Measurements from ENCODE around the gene CALCOCO1. TPM values are rescaled to one million over a fixed set of nuclear protein-coding genes. Genes with fewer than 3 reads are reported as not detected.
A peak's percentile ranks its signal among the peaks of the same experiment; 100 is the strongest.

CALCOCO1 gene
- total RNA-seq, 2 donors from 2014 or later = 60.1 to 71.3 TPM

GRCh38 chr12:53736592-53736991 is 9.3 kb upstream of the CALCOCO1 start:
- Mint-ChIP-seq H3K4me1 (ENCODE audit: low read depth) (peaks cover 20% of the 10 kb centered on the region), H3K4me3 (no peak overlapping the region)

GRCh38 chr12:53735556-53735955 is 8.3 kb upstream of the CALCOCO1 start:
- ATAC-seq (replicated peaks in 1 of 2) = no peak
- Mint-ChIP-seq H3K27me3 (ENCODE audit: low read depth) (no peaks in the 10 kb centered on the region), H3K4me1 (ENCODE audit: low read depth) (peaks cover 20% of the 10 kb centered on the region), H3K27ac (no peak overlapping the region), H3K4me3 (no peak overlapping the region), H3K36me3 (ENCODE audit: insufficient read depth in 2 of 2) (no peaks in the 10 kb centered on the region), H3K9me3 (no peaks in the 10 kb centered on the region)
- DNase-seq = no peak

More at GRCh38 chr12:53736592-53736991, 9.3 kb upstream of the CALCOCO1 start:
- H3K36me3 Mint-ChIP-seq (ENCODE audit: insufficient read depth in 2 of 2) = no peaks in the 10 kb centered on the region
- DNase-seq (no peak), ATAC-seq (replicated peaks in 1 of 2) (no peak)
- no peak overlapping the region for H3K27ac Mint-ChIP-seq
- H3K27me3 Mint-ChIP-seq (ENCODE audit: low read depth) = no peaks in the 10 kb centered on the region
- no peaks in the 10 kb centered on the region for H3K9me3 Mint-ChIP-seq

- Mint-ChIP-seq H3K4me1 (ENCODE audit: low read depth) (peaks cover 16% of the 10 kb centered on the region), H3K9me3 (no peaks in the 10 kb centered on the region), H3K36me3 (ENCODE audit: insufficient read depth in 2 of 2) (no peaks in the 10 kb centered on the region), H3K27ac (no peak overlapping the region), H3K4me3 (no peak overlapping the region), H3K27me3 (ENCODE audit: low read depth) (no peaks in the 10 kb centered on the region)
- ATAC-seq (replicated peaks in 1 of 2) = no peak
- no peak for DNase-seq
Observed at GRCh38 chr12:53734425-53734824, 7.2 kb upstream of the CALCOCO1 start.

GRCh38 chr12:53733807-53734200 is 6.6 kb upstream of the CALCOCO1 start:
- DNase-seq (no peak), ATAC-seq (replicated peaks in 1 of 2) (no peak)
- H3K27me3 Mint-ChIP-seq (ENCODE audit: low read depth) = no peaks in the 10 kb centered on the region
- no peak overlapping the region for H3K27ac Mint-ChIP-seq
- no peak overlapping the region for H3K4me3 Mint-ChIP-seq
- H3K4me1 Mint-ChIP-seq (ENCODE audit: low read depth) = peaks cover 10% of the 10 kb centered on the region
- no peaks in the 10 kb centered on the region for H3K36me3 Mint-ChIP-seq (ENCODE audit: insufficient read depth in 2 of 2)
- no peaks in the 10 kb centered on the region for H3K9me3 Mint-ChIP-seq

- ATAC-seq (replicated peaks in 1 of 2) = no peak
- no peak for DNase-seq
- Mint-ChIP-seq H3K4me1 (ENCODE audit: low read depth) (peaks cover 4% of the 10 kb centered on the region), H3K27ac (no peak overlapping the region), H3K27me3 (ENCODE audit: low read depth) (no peaks in the 10 kb centered on the region), H3K36me3 (ENCODE audit: insufficient read depth in 2 of 2) (no peaks in the 10 kb centered on the region), H3K9me3 (no peaks in the 10 kb centered on the region), H3K4me3 (no peak overlapping the region)
Observed at GRCh38 chr12:53733051-53733806, 6.0 kb upstream of the CALCOCO1 start.

GRCh38 chr12:53729644-53730043 is 2.4 kb upstream of the CALCOCO1 start:
- no peak overlapping the region for H3K27ac Mint-ChIP-seq
- H3K4me3 Mint-ChIP-seq = no peak overlapping the region
- H3K36me3 Mint-ChIP-seq (ENCODE audit: insufficient read depth in 2 of 2) = no peaks in the 10 kb centered on the region
- DNase-seq (no peak), ATAC-seq (replicated peaks in 1 of 2) (no peak)
- no peaks in the 10 kb centered on the region for H3K9me3 Mint-ChIP-seq
- H3K4me1 Mint-ChIP-seq (ENCODE audit: low read depth) = peaks cover 26% of the 10 kb centered on the region
- no peaks in the 10 kb centered on the region for H3K27me3 Mint-ChIP-seq (ENCODE audit: low read depth)

GRCh38 chr12:53728206-53728605 is 954 bp upstream of the CALCOCO1 start:
- ATAC-seq (replicated peaks in 1 of 2) (no peak), DNase-seq (no peak)
- Mint-ChIP-seq H3K36me3 (ENCODE audit: insufficient read depth in 2 of 2) (no peaks in the 10 kb centered on the region), H3K4me1 (ENCODE audit: low read depth) (peaks cover 30% of the 10 kb centered on the region), H3K4me3 (peak overlapping the region; percentile 88 to 98), H3K27ac (no peak overlapping the region), H3K9me3 (no peaks in the 10 kb centered on the region), H3K27me3 (ENCODE audit: low read depth) (no peaks in the 10 kb centered on the region)

- no peaks in the 10 kb centered on the region for H3K27me3 Mint-ChIP-seq (ENCODE audit: low read depth)
- peaks cover 0 to under 1% of the 10 kb centered on the region in 2 donors for H3K36me3 Mint-ChIP-seq (ENCODE audit: insufficient read depth in 2 of 2)
- peak overlapping the region; percentile 88 to 98 for H3K4me3 Mint-ChIP-seq
- peak overlapping the region; percentile 27 for H3K27ac Mint-ChIP-seq
- DNase-seq (no peak), ATAC-seq (replicated peaks in 1 of 2) (peak; percentile 1 to 6)
- H3K4me1 Mint-ChIP-seq (ENCODE audit: low read depth) = peaks cover 39% of the 10 kb centered on the region
- no peaks in the 10 kb centered on the region for H3K9me3 Mint-ChIP-seq
Observed at GRCh38 chr12:53726946-53727309, 324 bp downstream of the CALCOCO1 start.

GRCh38 chr12:53726341-53726740 is 911 bp downstream of the CALCOCO1 start:
- Mint-ChIP-seq H3K27me3 (ENCODE audit: low read depth) (no peaks in the 10 kb centered on the region), H3K27ac (peak overlapping the region; percentile 36), H3K4me1 (ENCODE audit: low read depth) (peaks cover 39% of the 10 kb centered on the region), H3K4me3 (peak overlapping the region; percentile 88 to 98), H3K36me3 (ENCODE audit: insufficient read depth in 2 of 2) (peaks cover 0 to 2% of the 10 kb centered on the region in 2 donors), H3K9me3 (no peaks in the 10 kb centered on the region)
- ATAC-seq (replicated peaks in 1 of 2) (peak in 1 of 2 donors; percentile 25), DNase-seq (peak in 1 of 2 donors; percentile 29)

GRCh38 chr12:53725824-53726223 is 1.4 kb downstream of the CALCOCO1 start:
- DNase-seq (no peak), ATAC-seq (replicated peaks in 1 of 2) (no peak)
- H3K4me3 Mint-ChIP-seq = peak overlapping the region; percentile 25 to 98
- H3K36me3 Mint-ChIP-seq (ENCODE audit: insufficient read depth in 2 of 2) = peaks cover 0 to 2% of the 10 kb centered on the region in 2 donors
- H3K9me3 Mint-ChIP-seq = no peaks in the 10 kb centered on the region
- no peaks in the 10 kb centered on the region for H3K27me3 Mint-ChIP-seq (ENCODE audit: low read depth)
- H3K27ac Mint-ChIP-seq = no peak overlapping the region
- peaks cover 39% of the 10 kb centered on the region for H3K4me1 Mint-ChIP-seq (ENCODE audit: low read depth)

- H3K4me3 Mint-ChIP-seq = peak overlapping the region in 1 of 2 donors; percentile 35
- peak overlapping the region; percentile 77 for H3K27ac Mint-ChIP-seq
- peaks cover 2% of the 10 kb centered on the region in 2 donors for H3K36me3 Mint-ChIP-seq (ENCODE audit: insufficient read depth in 2 of 2)
- H3K4me1 Mint-ChIP-seq (ENCODE audit: low read depth) = peaks cover 32% of the 10 kb centered on the region
- H3K9me3 Mint-ChIP-seq = no peaks in the 10 kb centered on the region
- no peak for DNase-seq
- H3K27me3 Mint-ChIP-seq (ENCODE audit: low read depth) = no peaks in the 10 kb centered on the region
- ATAC-seq (replicated peaks in 1 of 2) = no peak
Observed at GRCh38 chr12:53722450-53723041, 4.7 kb downstream of the CALCOCO1 start.

GRCh38 chr12:53720946-53721345 is 6.3 kb downstream of the CALCOCO1 start:
- Mint-ChIP-seq H3K9me3 (no peaks in the 10 kb centered on the region), H3K4me3 (no peak overlapping the region), H3K27me3 (ENCODE audit: low read depth) (no peaks in the 10 kb centered on the region), H3K4me1 (ENCODE audit: low read depth) (peaks cover 17% of the 10 kb centered on the region), H3K36me3 (ENCODE audit: insufficient read depth in 2 of 2) (peaks cover 2% of the 10 kb centered on the region in 2 donors), H3K27ac (no peak overlapping the region)
- DNase-seq (no peak), ATAC-seq (replicated peaks in 1 of 2) (no peak)

- Mint-ChIP-seq H3K36me3 (ENCODE audit: insufficient read depth in 2 of 2) (peaks cover 2% of the 10 kb centered on the region in 2 donors), H3K9me3 (no peaks in the 10 kb centered on the region), H3K4me1 (ENCODE audit: low read depth) (peaks cover 13% of the 10 kb centered on the region), H3K4me3 (no peak overlapping the region), H3K27me3 (ENCODE audit: low read depth) (no peaks in the 10 kb centered on the region), H3K27ac (no peak overlapping the region)
- DNase-seq (no peak), ATAC-seq (replicated peaks in 1 of 2) (no peak)
Observed at GRCh38 chr12:53719649-53720048, 7.6 kb downstream of the CALCOCO1 start.
